ENCODE results near the gene RTP5. TPM values are rescaled to one million over a fixed set of nuclear protein-coding genes. Genes with fewer than 3 reads are reported as not detected.

RTP5 gene
- total RNA-seq, 1 donor from 2014 or later, result 0.09 TPM

DNA sequence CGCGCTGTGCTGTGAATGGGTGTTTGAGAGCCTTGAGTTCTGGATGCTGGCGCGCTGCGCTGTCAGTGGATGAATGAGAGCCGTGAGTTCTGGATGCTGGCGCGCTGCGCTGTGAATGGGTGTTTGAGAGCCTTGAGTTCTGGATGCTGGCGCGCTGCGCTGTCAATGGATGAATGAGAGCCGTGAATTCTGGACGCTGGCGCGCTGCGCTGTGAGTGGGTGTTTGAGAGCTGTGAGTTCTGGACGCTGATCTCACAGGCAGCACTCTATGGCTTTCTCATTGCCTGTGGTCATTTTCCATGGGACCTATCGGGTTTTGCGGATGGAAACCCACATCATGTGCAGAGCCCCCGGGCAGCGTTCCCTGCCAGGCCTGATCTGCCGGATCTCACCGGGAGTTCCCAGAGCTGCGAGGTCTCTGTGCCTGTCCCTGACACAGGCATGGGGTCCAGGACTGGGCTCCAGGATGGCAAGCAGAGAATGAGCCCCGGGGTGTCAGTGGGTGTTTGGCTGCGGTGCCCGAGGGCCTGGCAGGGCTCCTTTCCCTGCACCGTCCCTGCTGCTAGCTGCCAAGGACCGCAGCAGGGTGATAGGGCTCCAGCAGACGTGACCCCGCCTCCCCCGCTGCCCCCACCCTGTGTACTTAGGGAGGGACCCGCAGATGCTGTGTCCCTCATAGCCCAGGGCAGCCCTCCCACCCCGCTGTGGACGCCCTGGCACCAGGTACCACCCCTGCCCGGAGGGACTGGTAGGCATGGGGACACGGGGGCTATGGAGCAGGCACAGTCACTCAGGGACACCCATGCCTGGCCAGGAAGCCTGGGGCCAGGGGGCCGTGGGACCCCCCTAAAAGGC lies 20.5 kb upstream of the RTP5 start:
- Mint-ChIP-seq H3K27ac (no peak overlapping the region), H3K36me3 (ENCODE audit: low read depth) (peaks cover 17% of the 10 kb centered on the region), H3K4me3 (ENCODE audit: low read depth) (no peak overlapping the region), H3K9me3 (no peaks in the 10 kb centered on the region), H3K27me3 (ENCODE audit: low read depth) (no peaks in the 10 kb centered on the region), H3K4me1 (ENCODE audit: low read depth) (peaks cover 22% of the 10 kb centered on the region)
- DNase-seq (ENCODE audit: low spot score), result no peak
- intact Hi-C loops (cut with micrococcal nuclease), result no loop called here

- intact Hi-C loops (cut with micrococcal nuclease), result no loop called here
- Mint-ChIP-seq H3K4me1 (ENCODE audit: low read depth) (peaks cover 18% of the 10 kb centered on the region), H3K27me3 (ENCODE audit: low read depth) (no peaks in the 10 kb centered on the region), H3K9me3 (no peaks in the 10 kb centered on the region), H3K27ac (no peak overlapping the region), H3K4me3 (ENCODE audit: low read depth) (no peak overlapping the region), H3K36me3 (ENCODE audit: low read depth) (peaks cover 17% of the 10 kb centered on the region)
- DNase-seq (ENCODE audit: low spot score), result no peak
Measured at GRCh38 chr2:241849616-241850543, 19.6 kb upstream of the RTP5 start.

DNA sequence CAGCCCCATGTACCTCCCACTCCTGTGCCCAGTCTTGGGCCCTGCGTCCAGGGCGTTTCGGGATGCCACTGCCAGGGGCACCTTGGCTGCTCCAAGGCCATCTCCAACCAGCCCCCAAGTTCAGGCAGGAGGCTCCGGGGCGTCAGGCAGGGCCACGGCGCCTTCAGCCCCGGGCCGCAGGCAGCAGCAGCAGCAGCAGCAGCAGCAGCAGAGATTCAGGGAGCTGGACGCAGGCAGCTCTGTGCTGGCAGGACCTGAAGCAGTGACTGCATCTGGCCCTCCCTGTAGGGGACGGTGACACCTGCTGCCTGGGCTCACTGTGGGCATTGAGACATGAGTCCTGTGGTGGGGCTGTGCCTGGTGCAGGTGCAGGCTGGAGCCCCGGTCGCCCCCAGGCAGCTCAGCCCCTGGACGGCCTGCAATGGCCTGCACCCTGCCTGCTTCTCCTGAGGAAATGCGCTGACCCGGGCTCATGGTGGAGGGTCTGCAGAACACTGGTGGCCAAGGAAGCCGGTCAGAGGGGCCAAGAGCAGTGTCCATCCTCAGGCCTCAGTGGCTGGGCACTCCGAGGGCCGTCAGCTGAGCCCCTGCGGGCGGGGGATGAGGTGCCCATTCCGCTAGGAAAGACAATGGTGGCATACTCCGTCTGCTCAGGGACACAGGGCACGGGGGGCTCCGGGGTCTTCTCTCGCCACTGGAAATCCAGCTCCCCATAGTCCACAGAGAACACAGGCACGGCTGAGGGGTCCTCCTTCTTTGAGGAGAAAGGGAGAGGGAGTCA lies 18.8 kb upstream of the RTP5 start:
- Mint-ChIP-seq H3K27ac (no peak overlapping the region), H3K27me3 (ENCODE audit: low read depth) (no peaks in the 10 kb centered on the region), H3K4me3 (ENCODE audit: low read depth) (no peak overlapping the region), H3K9me3 (no peaks in the 10 kb centered on the region), H3K4me1 (ENCODE audit: low read depth) (peaks cover 11% of the 10 kb centered on the region), H3K36me3 (ENCODE audit: low read depth) (peaks cover 13% of the 10 kb centered on the region)
- intact Hi-C loops (cut with micrococcal nuclease), result no loop called here
- no peak for DNase-seq (ENCODE audit: low spot score)

GRCh38 chr2:241851325-241852115 lies 18.0 kb upstream of the RTP5 start:
- intact Hi-C loops (cut with micrococcal nuclease), result no loop called here
- Mint-ChIP-seq H3K9me3 (no peaks in the 10 kb centered on the region), H3K27me3 (ENCODE audit: low read depth) (no peaks in the 10 kb centered on the region), H3K4me1 (ENCODE audit: low read depth) (peaks cover 5% of the 10 kb centered on the region), H3K27ac (no peak overlapping the region), H3K36me3 (ENCODE audit: low read depth) (peaks cover 10% of the 10 kb centered on the region), H3K4me3 (ENCODE audit: low read depth) (no peak overlapping the region)
- no peak for DNase-seq (ENCODE audit: low spot score)

DNA sequence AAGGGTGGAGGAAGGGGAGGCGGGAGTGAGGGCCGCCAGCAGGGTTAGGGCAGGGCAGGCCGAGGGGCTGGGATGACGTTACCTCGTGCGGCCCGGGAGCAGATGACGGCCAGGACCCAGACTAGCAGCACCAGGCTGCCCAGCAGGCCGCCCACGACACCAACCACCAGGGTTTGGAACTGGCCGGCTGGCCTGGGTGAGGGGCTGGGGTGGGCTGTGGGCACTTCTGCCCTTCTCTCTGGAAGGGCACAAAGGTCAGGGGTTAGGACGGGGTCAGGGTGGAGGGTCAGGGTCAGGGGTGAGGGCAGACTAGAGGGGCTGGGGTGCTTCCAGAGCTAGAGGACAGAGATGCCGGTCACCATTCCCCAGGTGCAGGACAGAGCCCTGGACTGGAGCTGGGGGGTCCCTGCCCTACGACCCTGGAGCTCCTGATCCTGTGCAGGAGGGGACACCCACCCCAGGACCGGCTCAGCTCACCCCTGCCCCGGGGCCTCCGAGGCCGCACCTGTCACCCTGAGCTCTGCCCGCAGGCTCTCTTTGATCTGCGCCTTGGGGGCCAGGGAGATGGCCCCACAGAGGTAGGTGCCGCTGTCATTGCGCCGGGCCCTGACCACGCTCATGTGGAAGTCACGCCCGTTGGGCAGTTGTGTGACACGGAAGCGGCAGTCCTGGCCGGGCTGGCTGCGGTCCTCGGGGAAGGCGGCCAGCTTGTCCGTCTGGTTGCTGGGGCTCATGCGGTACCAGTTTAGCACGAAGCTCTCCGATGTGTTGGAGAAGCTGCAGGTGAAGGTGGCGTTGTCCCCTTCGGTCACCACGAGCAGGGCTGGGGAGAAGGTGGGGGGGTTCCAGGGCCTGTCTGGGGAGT lies 17.2 kb upstream of the RTP5 start:
- Mint-ChIP-seq H3K27ac (no peak overlapping the region), H3K36me3 (ENCODE audit: low read depth) (peaks cover 13% of the 10 kb centered on the region), H3K9me3 (no peaks in the 10 kb centered on the region), H3K27me3 (ENCODE audit: low read depth) (no peaks in the 10 kb centered on the region), H3K4me3 (ENCODE audit: low read depth) (no peak overlapping the region), H3K4me1 (ENCODE audit: low read depth) (peaks cover 6% of the 10 kb centered on the region)
- no peak for DNase-seq (ENCODE audit: low spot score)
- intact Hi-C loops (cut with micrococcal nuclease), result no loop called here

DNA sequence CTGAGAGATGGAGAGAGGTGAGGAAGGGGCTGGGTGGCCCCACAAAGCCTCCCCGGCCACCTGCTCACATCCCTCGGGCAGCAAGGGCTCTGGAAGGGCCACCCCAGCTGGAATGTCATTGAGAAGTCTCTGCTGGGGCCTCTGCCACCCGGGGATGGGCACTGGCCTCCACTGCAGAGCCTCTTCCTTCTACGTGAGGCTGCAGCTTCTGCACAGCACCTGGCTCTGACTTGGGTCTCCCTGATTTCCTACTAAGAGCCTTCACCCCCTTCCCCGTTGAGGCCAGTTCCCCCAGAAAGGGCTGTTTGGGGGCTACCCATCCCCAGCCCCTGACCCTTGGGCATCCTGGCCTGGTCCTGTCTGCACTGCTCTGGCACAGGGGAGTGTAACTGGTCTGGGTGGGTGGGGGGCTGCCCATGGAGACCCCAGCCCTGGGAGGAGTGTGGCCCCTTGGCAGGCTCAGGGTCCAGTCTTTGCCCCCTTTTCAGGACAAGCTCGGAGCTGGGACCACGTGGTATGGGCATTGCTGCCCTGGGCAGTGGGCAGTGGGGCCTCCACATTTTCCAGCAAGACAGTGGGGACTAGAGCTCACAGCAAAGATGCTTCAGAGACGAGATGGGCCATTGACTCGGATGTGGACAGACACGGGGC lies 16.4 kb upstream of the RTP5 start:
- Mint-ChIP-seq H3K9me3 (no peaks in the 10 kb centered on the region), H3K36me3 (ENCODE audit: low read depth) (peaks cover 16% of the 10 kb centered on the region), H3K4me3 (ENCODE audit: low read depth) (no peak overlapping the region), H3K4me1 (ENCODE audit: low read depth) (peaks cover 9% of the 10 kb centered on the region), H3K27ac (no peak overlapping the region), H3K27me3 (ENCODE audit: low read depth) (no peaks in the 10 kb centered on the region)
- DNase-seq (ENCODE audit: low spot score), result no peak
- intact Hi-C loops (cut with micrococcal nuclease), result no loop called here

DNA sequence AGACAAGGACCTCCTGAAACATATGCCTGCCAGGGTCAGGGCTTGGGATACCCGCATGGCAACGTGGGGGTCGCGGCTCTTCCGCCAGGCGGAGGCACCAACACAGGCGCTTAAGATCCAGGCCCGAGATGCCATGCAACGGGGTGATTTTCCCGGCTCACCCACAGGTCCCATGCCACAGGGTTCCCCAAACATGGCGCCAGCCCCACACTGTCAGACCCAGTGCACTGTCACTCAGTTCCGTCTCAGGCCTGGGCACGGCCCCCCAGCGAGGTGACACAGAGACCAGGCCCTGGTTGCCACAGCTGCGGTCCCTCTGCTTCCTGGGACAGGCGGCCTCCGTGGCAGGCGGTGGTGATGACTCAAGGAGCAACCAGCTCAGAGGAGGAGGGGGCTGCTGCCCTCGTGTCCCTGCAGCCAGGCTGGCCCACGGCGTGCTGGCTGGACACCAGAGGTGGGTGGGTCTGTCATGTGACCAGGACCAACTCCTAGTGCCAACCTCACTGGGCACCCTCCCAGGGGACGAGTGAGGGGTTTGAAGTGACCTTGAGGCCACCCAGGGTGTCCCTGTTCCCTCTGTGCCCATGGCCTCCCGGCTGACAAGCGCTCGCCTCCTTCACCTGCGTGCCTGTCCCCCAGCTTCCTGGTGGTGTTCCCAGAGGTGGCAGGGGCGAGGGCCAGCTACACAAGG lies 15.7 kb upstream of the RTP5 start:
- H3K27me3 Mint-ChIP-seq (ENCODE audit: low read depth), result no peaks in the 10 kb centered on the region
- H3K36me3 Mint-ChIP-seq (ENCODE audit: low read depth), result peaks cover 17% of the 10 kb centered on the region
- H3K4me1 Mint-ChIP-seq (ENCODE audit: low read depth), result peaks cover 10% of the 10 kb centered on the region
- no peak for DNase-seq (ENCODE audit: low spot score)
- intact Hi-C loops (cut with micrococcal nuclease), result no loop called here
- H3K27ac Mint-ChIP-seq, result no peak overlapping the region
- H3K4me3 Mint-ChIP-seq (ENCODE audit: low read depth), result no peak overlapping the region
- no peaks in the 10 kb centered on the region for H3K9me3 Mint-ChIP-seq

DNA sequence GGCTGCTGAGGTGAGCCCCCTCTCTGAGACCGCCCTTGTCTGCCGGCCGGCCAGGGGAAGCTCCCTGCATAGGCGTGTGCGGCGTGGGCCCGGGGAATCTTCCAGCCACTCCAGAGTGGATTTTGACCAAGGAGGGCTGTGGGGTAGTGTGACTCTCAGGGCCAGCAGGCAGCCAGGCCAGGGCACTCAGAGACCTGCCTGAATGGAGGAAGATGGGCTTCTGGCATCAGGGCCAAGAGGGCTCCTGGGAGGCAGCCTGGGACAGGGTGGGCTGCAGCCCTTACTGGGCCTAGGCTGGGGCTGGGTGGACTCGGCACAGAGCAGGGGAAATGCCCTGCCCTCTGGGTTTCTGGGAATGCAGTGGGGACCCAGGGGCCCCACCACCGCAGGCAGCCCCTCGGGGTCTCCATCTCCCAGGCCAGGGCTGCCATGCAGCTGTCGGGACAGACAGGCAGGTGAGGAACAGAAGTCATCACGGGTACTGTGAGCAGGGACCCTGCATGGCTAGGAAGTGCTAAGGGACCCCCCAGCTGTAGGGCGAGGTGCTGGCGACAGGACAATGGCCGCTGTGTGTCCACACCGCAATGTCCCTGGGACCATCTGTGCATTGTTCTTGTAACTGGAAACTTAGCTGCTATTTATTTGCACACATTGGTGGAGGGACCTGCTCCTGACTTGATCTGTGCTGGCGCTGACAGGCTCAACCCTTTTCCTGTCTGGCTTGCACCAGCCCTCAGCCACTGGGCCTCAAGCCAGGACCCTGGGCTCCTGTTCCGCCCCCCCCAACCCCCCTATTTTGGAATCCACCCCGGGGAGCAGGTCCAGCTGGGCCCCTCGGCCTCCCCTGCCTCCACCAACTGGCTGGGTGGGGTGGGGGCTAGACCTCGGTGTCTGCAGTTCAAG lies 14.9 kb upstream of the RTP5 start:
- peaks cover 12% of the 10 kb centered on the region for H3K4me1 Mint-ChIP-seq (ENCODE audit: low read depth)
- peaks cover 17% of the 10 kb centered on the region for H3K36me3 Mint-ChIP-seq (ENCODE audit: low read depth)
- no peak overlapping the region for H3K4me3 Mint-ChIP-seq (ENCODE audit: low read depth)
- no peak overlapping the region for H3K27ac Mint-ChIP-seq
- H3K27me3 Mint-ChIP-seq (ENCODE audit: low read depth), result no peaks in the 10 kb centered on the region
- H3K9me3 Mint-ChIP-seq, result no peaks in the 10 kb centered on the region
- no peak for DNase-seq (ENCODE audit: low spot score)
- intact Hi-C loops (cut with micrococcal nuclease), result no loop called here

GRCh38 chr2:241855245-241855887 lies 14.2 kb upstream of the RTP5 start:
- Mint-ChIP-seq H3K36me3 (ENCODE audit: low read depth) (peaks cover 17% of the 10 kb centered on the region), H3K4me1 (ENCODE audit: low read depth) (peaks cover 15% of the 10 kb centered on the region), H3K4me3 (ENCODE audit: low read depth) (peak overlapping the region; percentile 26), H3K27me3 (ENCODE audit: low read depth) (no peaks in the 10 kb centered on the region), H3K9me3 (no peaks in the 10 kb centered on the region), H3K27ac (no peak overlapping the region)
- DNase-seq (ENCODE audit: low spot score), result no peak
- intact Hi-C loops (cut with micrococcal nuclease), result no loop called here

Data from activated T-helper 2 cell treated with anti-CD3 and anti-CD28 coated beads, Interferon-gamma antibody, Interleukin-2, Interleukin-4, amounts not matched to agents 10 μg/mL and 5 μg/mL and 100 μg/mL, durations not matched to agents 14 hours and 24 hours and 36 hours (primary cell).